ENCODE results near the gene ZCCHC24.

DNA sequence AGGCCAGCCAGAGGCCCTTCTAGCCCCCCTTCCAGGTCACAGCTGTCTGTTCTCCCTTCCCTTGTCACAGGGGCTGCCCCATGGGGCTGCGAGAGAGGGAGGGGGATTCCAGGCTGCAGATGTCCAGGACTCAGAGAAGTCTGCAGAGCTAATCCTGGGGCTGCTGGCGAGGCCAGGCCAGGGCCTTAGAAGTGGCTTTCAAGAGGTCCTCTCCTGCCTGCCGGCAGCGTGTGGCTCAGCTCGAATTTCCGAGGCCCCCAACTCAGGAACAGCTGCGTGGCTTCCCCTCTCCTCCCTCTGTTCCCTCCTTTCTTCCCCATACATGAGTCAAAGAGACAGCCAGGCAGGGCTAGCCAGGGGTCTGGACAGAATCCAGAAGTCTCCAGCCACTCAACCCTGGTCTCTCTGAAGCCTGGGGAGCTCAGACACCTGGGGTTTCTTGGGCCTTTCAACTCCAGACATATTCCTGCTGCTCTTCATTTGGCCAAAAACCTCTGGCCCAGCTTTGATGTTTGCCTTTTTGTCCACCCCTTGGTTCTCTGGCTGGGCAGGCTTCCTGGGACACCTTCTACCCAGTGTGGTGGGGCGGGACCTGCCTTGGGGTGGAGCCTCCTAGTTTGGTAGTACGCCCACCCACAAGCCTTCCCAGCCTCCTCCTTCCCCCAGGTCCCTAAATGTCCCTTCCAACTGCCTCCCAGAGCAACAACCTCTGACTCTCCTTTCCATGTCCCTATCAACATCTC, 45.1 kb upstream of the ZCCHC24 start:
- TF ChIP-seq, protein P1, sequence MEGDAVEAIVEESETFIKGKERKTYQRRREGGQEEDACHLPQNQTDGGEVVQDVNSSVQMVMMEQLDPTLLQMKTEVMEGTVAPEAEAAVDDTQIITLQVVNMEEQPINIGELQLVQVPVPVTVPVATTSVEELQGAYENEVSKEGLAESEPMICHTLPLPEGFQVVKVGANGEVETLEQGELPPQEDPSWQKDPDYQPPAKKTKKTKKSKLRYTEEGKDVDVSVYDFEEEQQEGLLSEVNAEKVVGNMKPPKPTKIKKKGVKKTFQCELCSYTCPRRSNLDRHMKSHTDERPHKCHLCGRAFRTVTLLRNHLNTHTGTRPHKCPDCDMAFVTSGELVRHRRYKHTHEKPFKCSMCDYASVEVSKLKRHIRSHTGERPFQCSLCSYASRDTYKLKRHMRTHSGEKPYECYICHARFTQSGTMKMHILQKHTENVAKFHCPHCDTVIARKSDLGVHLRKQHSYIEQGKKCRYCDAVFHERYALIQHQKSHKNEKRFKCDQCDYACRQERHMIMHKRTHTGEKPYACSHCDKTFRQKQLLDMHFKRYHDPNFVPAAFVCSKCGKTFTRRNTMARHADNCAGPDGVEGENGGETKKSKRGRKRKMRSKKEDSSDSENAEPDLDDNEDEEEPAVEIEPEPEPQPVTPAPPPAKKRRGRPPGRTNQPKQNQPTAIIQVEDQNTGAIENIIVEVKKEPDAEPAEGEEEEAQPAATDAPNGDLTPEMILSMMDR (IDR thresholded peaks at IDR 0.05) = no peak
- no peak for TF ChIP-seq POLR2A (IDR thresholded peaks at IDR 0.05)
